ENCODE data around the gene CDH13. TPM values are rescaled to one million over a fixed set of nuclear protein-coding genes. Genes with fewer than 3 reads are reported as not detected.

Gene CDH13
- total and polyA plus RNA-seq, 8 donors, result 0.12 to 21.4 (median 1.7) TPM; not detected in 1

- Histone ChIP-seq H3K9me3 (no peaks in the 10 kb centered on the region), H3K27ac (no peak overlapping the region), H3K4me1 (no peaks in the 10 kb centered on the region), H3K36me3 (no peaks in the 10 kb centered on the region), H3K4me3 (no peak overlapping the region), H3K27me3 (peaks cover 0 to 12% (median 0%) of the 10 kb centered on the region in 3 donors)
- no peak for DNase-seq
- intact Hi-C loops (cut with DNase I; ENCODE audit: low total_unique reads), result no loop called here
- WGBS, 5 donors, result 63 to 71% (median 69%) methylated on average over 7 of the region's 7 CpGs
- TF ChIP-seq POLR2A (IDR thresholded peaks at IDR 0.05) (no peak), CTCF (IDR thresholded peaks at IDR 0.05) (no peak), EP300 (IDR thresholded peaks at IDR 0.05) (no peak), POLR2AphosphoS5 (IDR thresholded peaks at IDR 0.05) (no peak)
These were observed 34.2 kb downstream of the CDH13 start for GRCh38 chr16:82660966-82661365.

GRCh38 chr16:82664181-82664580 is 37.4 kb downstream of the CDH13 start:
- H3K9me3 ChIP-seq, result no peaks in the 10 kb centered on the region
- no peaks in the 10 kb centered on the region for H3K36me3 ChIP-seq
- no peak overlapping the region for H3K4me3 ChIP-seq
- no peak for DNase-seq
- no peak overlapping the region for H3K27ac ChIP-seq
- WGBS, 5 donors, result 63 to 80% (median 71%) methylated on average over 2 of the region's 2 CpGs
- intact Hi-C loops (cut with DNase I; ENCODE audit: low total_unique reads), result no loop called here
- TF ChIP-seq POLR2A (IDR thresholded peaks at IDR 0.05), result no peak
- no peak for TF ChIP-seq EP300 (IDR thresholded peaks at IDR 0.05)
- peaks cover 0 to 26% (median 0%) of the 10 kb centered on the region in 3 donors for H3K27me3 ChIP-seq
- H3K4me1 ChIP-seq, result no peaks in the 10 kb centered on the region

GRCh38 chr16:82665025-82665424 is 38.3 kb downstream of the CDH13 start:
- Histone ChIP-seq H3K27me3 (peaks cover 0 to 26% (median 0%) of the 10 kb centered on the region in 3 donors), H3K9me3 (no peaks in the 10 kb centered on the region), H3K4me3 (no peak overlapping the region), H3K4me1 (no peaks in the 10 kb centered on the region), H3K27ac (no peak overlapping the region), H3K36me3 (no peaks in the 10 kb centered on the region)
- WGBS, 5 donors, result 88 to 96% (median 95%) methylated on average over 3 of the region's 3 CpGs
- TF ChIP-seq POLR2A (IDR thresholded peaks at IDR 0.05) (no peak), CTCF (IDR thresholded peaks at IDR 0.05) (no peak), EP300 (IDR thresholded peaks at IDR 0.05) (no peak), POLR2AphosphoS5 (IDR thresholded peaks at IDR 0.05) (no peak)
- intact Hi-C loops (cut with DNase I; ENCODE audit: low total_unique reads), result no loop called here
- no peak for DNase-seq

GRCh38 chr16:82667437-82667836 is 40.7 kb downstream of the CDH13 start:
- no peak for TF ChIP-seq POLR2AphosphoS5 (IDR thresholded peaks at IDR 0.05)
- TF ChIP-seq EP300 (IDR thresholded peaks at IDR 0.05), result no peak
- H3K9me3 ChIP-seq, result no peaks in the 10 kb centered on the region
- H3K4me3 ChIP-seq, result no peak overlapping the region
- H3K27me3 ChIP-seq, result peaks cover 0 to 20% (median 0%) of the 10 kb centered on the region in 3 donors
- intact Hi-C loops (cut with DNase I; ENCODE audit: low total_unique reads), result no loop called here
- no peaks in the 10 kb centered on the region for H3K36me3 ChIP-seq
- no peaks in the 10 kb centered on the region for H3K4me1 ChIP-seq
- H3K27ac ChIP-seq, result no peak overlapping the region
- DNase-seq, result no peak
- WGBS, 5 donors, result 68 to 84% (median 82%) methylated on average over 11 to 12 of the region's 12 CpGs

- DNase-seq, result no peak
- Histone ChIP-seq H3K36me3 (no peaks in the 10 kb centered on the region), H3K27me3 (peaks cover 0 to 20% (median 0%) of the 10 kb centered on the region in 3 donors), H3K27ac (no peak overlapping the region), H3K9me3 (no peaks in the 10 kb centered on the region), H3K4me3 (no peak overlapping the region), H3K4me1 (no peaks in the 10 kb centered on the region)
- no peak for TF ChIP-seq POLR2A (IDR thresholded peaks at IDR 0.05)
- TF ChIP-seq POLR2AphosphoS5 (IDR thresholded peaks at IDR 0.05), result no peak
- no peak for TF ChIP-seq EP300 (IDR thresholded peaks at IDR 0.05)
- TF ChIP-seq CTCF (IDR thresholded peaks at IDR 0.05), result no peak
- intact Hi-C loops (cut with DNase I; ENCODE audit: low total_unique reads), result no loop called here
- 76 to 92% (median 86%) methylated on average over 3 of the region's 3 CpGs for WGBS, 5 donors
These were observed 41.3 kb downstream of the CDH13 start for GRCh38 chr16:82668094-82668493.
